Measurements from ENCODE around the gene PNKP.

The PNKP gene

GRCh38 chr19:49849433-49850220 is 17.7 kb downstream of the PNKP start:
- DNase-seq (ENCODE audit: extremely low spot score, insufficient read length, low read depth) (no peak), FAIRE-seq (no peak)

GRCh38 chr19:49848938-49849337 is 18.4 kb downstream of the PNKP start:
- DNase-seq (ENCODE audit: extremely low spot score, insufficient read length, low read depth), result no peak
- FAIRE-seq, result no peak

GRCh38 chr19:49847731-49848696 is 19.4 kb downstream of the PNKP start:
- FAIRE-seq (no peak), DNase-seq (ENCODE audit: extremely low spot score, insufficient read length, low read depth) (no peak)

- FAIRE-seq (no peak), DNase-seq (ENCODE audit: extremely low spot score, insufficient read length, low read depth) (no peak)
Observed at GRCh38 chr19:49846408-49846807, 21.0 kb downstream of the PNKP start.

- DNase-seq (ENCODE audit: extremely low spot score, insufficient read length, low read depth), result no peak
- FAIRE-seq, result no peak
Observed at GRCh38 chr19:49845414-49845813, 22.0 kb downstream of the PNKP start.

GRCh38 chr19:49844138-49845095 is 23.0 kb downstream of the PNKP start:
- FAIRE-seq (no peak), DNase-seq (ENCODE audit: extremely low spot score, insufficient read length, low read depth) (no peak)

GRCh38 chr19:49843265-49843664 is 24.1 kb downstream of the PNKP start:
- no peak for FAIRE-seq
- DNase-seq (ENCODE audit: extremely low spot score, insufficient read length, low read depth), result no peak

GRCh38 chr19:49840736-49841249 is 26.6 kb downstream of the PNKP start:
- no peak for FAIRE-seq

GRCh38 chr19:49840321-49840720 is 27.1 kb downstream of the PNKP start:
- no peak for DNase-seq (ENCODE audit: extremely low spot score, insufficient read length, low read depth)
- no peak for FAIRE-seq

More at GRCh38 chr19:49840736-49841249, 26.6 kb downstream of the PNKP start:
- no peak for DNase-seq (ENCODE audit: extremely low spot score, insufficient read length, low read depth)

- FAIRE-seq (no peak), DNase-seq (ENCODE audit: extremely low spot score, insufficient read length, low read depth) (no peak)
Observed at GRCh38 chr19:49839713-49840112, 27.7 kb downstream of the PNKP start.

GRCh38 chr19:49838885-49839588 is 28.3 kb downstream of the PNKP start:
- FAIRE-seq (no peak), DNase-seq (ENCODE audit: extremely low spot score, insufficient read length, low read depth) (no peak)

- FAIRE-seq (no peak), DNase-seq (ENCODE audit: extremely low spot score, insufficient read length, low read depth) (no peak)
Observed at GRCh38 chr19:49837425-49837824, 30.0 kb downstream of the PNKP start.

GRCh38 chr19:49837009-49837310 is 30.4 kb downstream of the PNKP start:
- DNase-seq (ENCODE audit: extremely low spot score, insufficient read length, low read depth) (no peak), FAIRE-seq (no peak)

GRCh38 chr19:49836176-49837008 is 31.0 kb downstream of the PNKP start:
- DNase-seq (ENCODE audit: extremely low spot score, insufficient read length, low read depth) (no peak), FAIRE-seq (no peak)

- no peak for FAIRE-seq
- DNase-seq (ENCODE audit: extremely low spot score, insufficient read length, low read depth), result no peak
Observed at GRCh38 chr19:49835562-49835961, 31.8 kb downstream of the PNKP start.

- FAIRE-seq, result no peak
- DNase-seq (ENCODE audit: extremely low spot score, insufficient read length, low read depth), result no peak
Observed at GRCh38 chr19:49833599-49833998, 33.8 kb downstream of the PNKP start.

GRCh38 chr19:49832556-49832955 is 34.8 kb downstream of the PNKP start:
- FAIRE-seq (no peak), DNase-seq (ENCODE audit: extremely low spot score, insufficient read length, low read depth) (no peak)

GRCh38 chr19:49831592-49831991 is 35.8 kb downstream of the PNKP start:
- FAIRE-seq (no peak), DNase-seq (ENCODE audit: extremely low spot score, insufficient read length, low read depth) (no peak)
